IPS-18c (cell line): ENCODE measurements around the gene PHEX.

Experiments used
- H3K4me3 ChIP-seq: 2 replicates; pipeline ENCODE4 v1.7.0; 2013; ENCODE audit warnings: low read depth, mild to moderate bottlenecking, low read length, moderate library complexity; ENCODE audit not compliant: insufficient read depth
- H3K9me3 ChIP-seq: one replicate; pipeline ENCODE4 v1.6.1; 2013; ENCODE audit warnings: mild to moderate bottlenecking, low read length, moderate library complexity; ENCODE audit not compliant: control insufficient read depth, insufficient read depth

The PHEX gene

DNA sequence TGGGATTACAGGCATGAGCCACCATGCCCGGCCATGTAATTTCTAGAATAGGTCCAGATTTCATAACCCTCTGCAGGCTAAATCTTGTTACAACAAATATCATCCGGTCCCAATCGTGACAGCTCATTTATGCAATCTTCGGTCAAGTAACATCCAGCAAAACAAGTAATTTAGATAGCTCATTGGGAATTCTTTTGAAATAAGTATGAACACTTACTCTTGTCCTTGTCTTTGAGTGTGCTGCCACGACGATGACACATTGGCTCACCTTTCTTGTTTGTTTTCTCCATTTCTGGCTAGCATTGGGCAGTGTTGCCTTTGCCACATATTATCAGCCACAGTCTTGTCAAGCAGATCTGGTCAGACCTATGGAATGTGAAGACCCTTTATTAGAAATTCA lies 92.0 kb downstream of the PHEX start:
- Histone ChIP-seq H3K4me3 (no peak overlapping the region), H3K9me3 (no peaks in the 10 kb centered on the region)

- no peaks in the 10 kb centered on the region for H3K9me3 ChIP-seq
- no peak overlapping the region for H3K4me3 ChIP-seq
These were observed 93.4 kb downstream of the PHEX start for GRCh38 chrX:22125481-22125880.

DNA sequence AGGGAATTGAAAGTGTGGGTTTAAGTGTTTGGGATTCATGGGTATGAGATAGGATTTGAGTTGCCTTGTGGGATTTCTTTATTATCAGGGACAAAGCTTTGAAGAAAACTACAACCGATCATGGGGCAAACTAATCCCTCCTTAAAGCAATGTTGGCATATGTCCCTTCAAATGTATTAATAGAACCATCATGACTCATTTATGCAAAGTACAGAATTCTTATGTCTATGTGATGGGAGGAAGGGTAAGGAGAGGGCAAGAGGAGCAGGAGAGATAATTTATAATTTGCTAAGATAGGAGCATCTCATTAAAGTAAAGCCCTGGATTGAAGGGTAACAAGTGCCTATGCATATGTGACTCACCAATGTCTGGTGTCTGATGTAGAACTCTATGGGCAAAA lies 94.2 kb downstream of the PHEX start:
- Histone ChIP-seq H3K4me3 (no peak overlapping the region), H3K9me3 (no peaks in the 10 kb centered on the region)

GRCh38 chrX:22128961-22129360 lies 96.8 kb downstream of the PHEX start:
- no peak overlapping the region for H3K4me3 ChIP-seq
- no peaks in the 10 kb centered on the region for H3K9me3 ChIP-seq

DNA sequence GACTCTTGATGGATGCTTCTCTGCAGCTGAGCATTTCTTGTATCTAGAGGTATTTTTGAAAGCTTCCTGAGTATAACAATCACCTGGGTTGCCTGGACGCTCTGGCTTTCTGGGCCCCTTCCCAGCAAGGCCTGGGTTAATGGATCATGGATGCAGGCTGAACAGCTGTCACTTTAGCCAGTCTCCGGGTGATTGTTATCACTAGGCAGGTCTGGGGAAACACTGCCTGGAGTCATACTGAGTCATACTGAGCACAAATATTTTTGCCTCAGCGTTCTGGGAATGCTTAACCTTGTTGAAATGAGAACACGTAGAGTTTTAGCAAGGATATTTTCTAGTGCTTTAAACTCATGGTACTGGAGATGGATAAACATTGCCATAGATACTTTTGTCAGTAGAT lies 102.6 kb downstream of the PHEX start:
- Histone ChIP-seq H3K4me3 (no peak overlapping the region), H3K9me3 (no peaks in the 10 kb centered on the region)

GRCh38 chrX:22135171-22135711 lies 103.1 kb downstream of the PHEX start:
- H3K4me3 ChIP-seq: no peak overlapping the region
- no peaks in the 10 kb centered on the region for H3K9me3 ChIP-seq

GRCh38 chrX:22135994-22136684 lies 104.0 kb downstream of the PHEX start:
- Histone ChIP-seq H3K9me3 (no peaks in the 10 kb centered on the region), H3K4me3 (no peak overlapping the region)

DNA sequence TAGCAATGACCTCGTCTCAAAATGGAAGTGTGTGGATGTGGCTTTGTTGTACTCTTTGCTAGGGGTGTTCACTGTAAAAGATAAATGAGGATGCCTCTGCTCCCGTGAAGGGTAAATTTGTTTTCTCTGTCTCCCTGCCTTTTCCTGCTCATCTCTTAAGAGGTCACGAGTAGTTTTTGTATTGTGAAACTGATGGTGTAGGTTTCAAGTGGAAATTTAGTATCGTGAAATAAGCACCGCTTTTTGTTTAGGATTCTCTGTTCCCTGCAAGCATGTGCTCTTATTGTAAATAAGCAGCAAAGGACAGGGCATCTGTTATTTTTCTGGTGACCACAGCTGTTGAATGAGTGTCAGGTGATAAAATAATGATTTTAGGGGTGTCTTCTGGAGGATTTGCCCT lies 104.6 kb downstream of the PHEX start:
- Histone ChIP-seq H3K9me3 (no peaks in the 10 kb centered on the region), H3K4me3 (no peak overlapping the region)

GRCh38 chrX:22139822-22140221 lies 107.7 kb downstream of the PHEX start:
- H3K9me3 ChIP-seq: no peaks in the 10 kb centered on the region
- no peak overlapping the region for H3K4me3 ChIP-seq

- Histone ChIP-seq H3K9me3 (no peaks in the 10 kb centered on the region), H3K4me3 (no peak overlapping the region)
These were observed 109.1 kb downstream of the PHEX start for GRCh38 chrX:22141047-22141730.

DNA sequence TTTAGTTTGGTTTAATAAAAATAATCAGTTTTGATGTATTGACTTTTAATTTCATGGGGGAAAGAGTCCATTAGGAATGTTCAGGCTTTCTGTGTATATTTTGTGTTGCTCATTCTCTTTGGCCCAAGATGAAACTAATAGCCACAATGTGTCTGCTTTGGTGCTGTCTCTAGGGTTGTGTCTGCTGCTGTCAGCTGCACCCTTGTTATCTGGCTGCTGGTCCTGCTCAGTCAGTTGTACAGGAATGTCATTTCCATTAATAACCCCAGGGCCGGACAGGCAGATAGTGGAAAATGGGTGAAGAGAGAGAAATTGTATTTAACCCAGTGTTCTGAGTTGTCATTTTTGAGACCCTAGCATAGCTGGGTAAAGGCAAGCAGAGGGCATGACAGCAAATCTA lies 115.1 kb downstream of the PHEX start:
- Histone ChIP-seq H3K9me3 (no peaks in the 10 kb centered on the region), H3K4me3 (no peak overlapping the region)

- Histone ChIP-seq H3K4me3 (no peak overlapping the region), H3K9me3 (no peaks in the 10 kb centered on the region)
These were observed 115.8 kb downstream of the PHEX start for GRCh38 chrX:22147942-22148341.

DNA sequence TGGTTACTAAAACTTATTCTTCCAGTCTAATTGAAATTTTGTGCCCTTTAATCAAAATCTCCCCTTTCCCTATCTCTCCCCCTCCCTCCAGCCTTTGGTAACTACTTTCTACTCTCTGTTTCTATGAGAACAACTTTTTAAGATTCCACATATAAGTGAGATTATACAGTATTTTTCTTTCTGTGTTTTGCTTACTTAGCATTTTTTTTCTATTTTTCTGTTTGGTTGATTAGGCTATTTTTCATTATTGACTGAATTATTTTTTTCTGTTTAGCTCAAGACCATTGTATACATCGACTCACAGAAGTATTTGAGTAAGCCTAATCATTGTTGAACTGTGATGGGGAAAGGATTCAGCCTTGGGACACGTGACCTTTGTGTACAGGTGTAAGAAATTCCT lies 116.4 kb downstream of the PHEX start:
- no peaks in the 10 kb centered on the region for H3K9me3 ChIP-seq
- no peak overlapping the region for H3K4me3 ChIP-seq

DNA sequence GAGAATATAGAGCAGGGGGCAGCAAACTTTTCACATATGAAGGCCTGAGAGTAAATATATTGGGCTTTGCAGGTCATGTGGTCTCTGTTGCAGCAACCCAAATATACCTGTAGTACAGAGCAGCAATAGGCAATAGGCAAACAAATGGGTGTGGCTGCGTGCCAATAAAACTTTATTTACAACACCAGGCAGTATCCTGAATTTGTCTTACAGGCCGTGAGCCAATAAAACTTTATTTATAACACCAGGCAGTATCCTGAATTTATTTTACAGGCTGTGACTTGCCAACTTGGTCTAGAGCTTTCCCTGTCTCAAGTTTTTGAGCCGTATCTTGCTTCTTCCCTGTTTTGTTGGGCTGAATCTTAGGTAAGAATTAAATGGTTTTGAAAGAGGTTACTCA lies 118.2 kb downstream of the PHEX start:
- H3K9me3 ChIP-seq: no peaks in the 10 kb centered on the region
- H3K4me3 ChIP-seq: no peak overlapping the region

GRCh38 chrX:22155126-22155525 lies 123.0 kb downstream of the PHEX start:
- Histone ChIP-seq H3K4me3 (no peak overlapping the region), H3K9me3 (no peaks in the 10 kb centered on the region)

GRCh38 chrX:22159071-22159470 lies 126.9 kb downstream of the PHEX start:
- Histone ChIP-seq H3K4me3 (no peak overlapping the region), H3K9me3 (no peaks in the 10 kb centered on the region)

DNA sequence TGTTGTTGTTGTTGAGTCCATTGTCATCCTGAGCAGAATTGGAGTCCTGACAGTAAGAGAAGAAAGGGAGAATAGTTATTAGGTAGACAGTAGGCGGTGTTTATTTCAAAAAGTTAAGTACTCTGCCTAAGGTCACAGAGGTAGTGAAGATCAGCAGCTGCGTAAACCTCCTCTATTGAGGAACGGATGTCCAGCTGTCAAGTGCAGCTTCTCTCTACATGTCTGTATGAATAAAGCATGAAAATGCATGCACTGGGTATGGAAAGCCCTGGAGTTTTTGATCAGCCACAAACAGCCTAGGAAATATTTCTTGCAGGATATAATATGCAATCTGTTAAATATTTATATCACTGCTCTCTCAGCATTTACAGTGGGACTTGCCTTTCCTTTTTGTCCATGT lies 131.2 kb downstream of the PHEX start:
- no peak overlapping the region for H3K4me3 ChIP-seq
- H3K9me3 ChIP-seq: no peaks in the 10 kb centered on the region

GRCh38 chrX:22164770-22165388 lies 132.8 kb downstream of the PHEX start:
- Histone ChIP-seq H3K4me3 (no peak overlapping the region), H3K9me3 (no peaks in the 10 kb centered on the region)
